Lower leg skin (tissue), 3 donors: ENCODE data around the gene F10.

ENCODE experiments used
- POLR2A ChIP-seq, 2 donors: fragments of 450-650 bp; IDR thresholded peaks; one replicate each; pipeline ENCODE4 v1.6.1; 2016 to 2017; ENCODE audit warnings: antibody characterized with exemption in 2 of 2, mild to moderate bottlenecking in 1 of 2, moderate library complexity in 1 of 2
- TF ChIP-seq, protein P1 (sequence below), 3 donors: fragments of 450-650 bp; IDR thresholded peaks; one replicate each; pipeline ENCODE4 v1.5.1; 2016; ENCODE audit warnings: antibody characterized with exemption in 3 of 3, mild to moderate bottlenecking in 3 of 3, moderate library complexity in 2 of 3

DNA sequence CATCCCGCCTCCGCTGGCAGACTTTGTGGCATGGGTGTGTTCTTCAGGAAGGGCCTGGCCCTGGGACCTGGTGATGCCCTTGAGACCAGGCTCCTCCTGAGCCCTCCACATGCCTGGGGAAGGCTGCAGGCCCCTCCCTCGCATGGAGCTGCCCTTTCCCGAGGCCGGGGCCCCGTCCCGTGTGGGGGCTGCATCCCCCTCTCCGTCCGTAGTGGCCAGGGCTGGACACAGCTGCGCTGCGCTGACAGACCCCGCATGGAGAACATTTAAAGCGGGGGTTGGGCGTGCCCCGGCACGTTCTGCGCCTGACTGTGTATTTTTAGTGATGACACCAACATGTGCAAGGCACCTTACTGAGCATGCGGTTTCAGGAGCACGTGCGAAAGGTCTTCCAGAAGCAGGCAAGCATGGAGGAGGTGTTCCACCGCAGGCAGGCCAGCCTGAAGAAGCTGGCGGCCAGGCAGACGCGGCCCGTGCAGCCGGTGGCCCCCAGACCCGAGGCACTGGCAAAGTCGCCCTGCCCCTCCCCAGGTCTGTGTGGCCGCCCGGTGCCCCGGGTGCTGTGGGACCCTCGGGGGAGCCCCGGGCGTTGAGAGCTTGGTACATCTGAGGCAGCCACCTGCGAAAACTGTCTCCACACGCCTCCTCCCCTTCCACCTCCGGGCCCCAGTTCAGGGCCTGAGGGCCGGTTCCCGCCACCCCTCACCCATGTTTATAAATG is 45.8 kb upstream of the F10 start:
- no peak for TF ChIP-seq POLR2A (IDR thresholded peaks at IDR 0.05)
- TF ChIP-seq, protein P1, sequence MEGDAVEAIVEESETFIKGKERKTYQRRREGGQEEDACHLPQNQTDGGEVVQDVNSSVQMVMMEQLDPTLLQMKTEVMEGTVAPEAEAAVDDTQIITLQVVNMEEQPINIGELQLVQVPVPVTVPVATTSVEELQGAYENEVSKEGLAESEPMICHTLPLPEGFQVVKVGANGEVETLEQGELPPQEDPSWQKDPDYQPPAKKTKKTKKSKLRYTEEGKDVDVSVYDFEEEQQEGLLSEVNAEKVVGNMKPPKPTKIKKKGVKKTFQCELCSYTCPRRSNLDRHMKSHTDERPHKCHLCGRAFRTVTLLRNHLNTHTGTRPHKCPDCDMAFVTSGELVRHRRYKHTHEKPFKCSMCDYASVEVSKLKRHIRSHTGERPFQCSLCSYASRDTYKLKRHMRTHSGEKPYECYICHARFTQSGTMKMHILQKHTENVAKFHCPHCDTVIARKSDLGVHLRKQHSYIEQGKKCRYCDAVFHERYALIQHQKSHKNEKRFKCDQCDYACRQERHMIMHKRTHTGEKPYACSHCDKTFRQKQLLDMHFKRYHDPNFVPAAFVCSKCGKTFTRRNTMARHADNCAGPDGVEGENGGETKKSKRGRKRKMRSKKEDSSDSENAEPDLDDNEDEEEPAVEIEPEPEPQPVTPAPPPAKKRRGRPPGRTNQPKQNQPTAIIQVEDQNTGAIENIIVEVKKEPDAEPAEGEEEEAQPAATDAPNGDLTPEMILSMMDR (IDR thresholded peaks at IDR 0.05), result no peak
